HepG2 (cell line): Measurements from ENCODE around the gene TBC1D2B. TPM values are rescaled to one million over a fixed set of nuclear protein-coding genes. Genes with fewer than 3 reads are reported as not detected.

Experiments used
- ARID5B ChIP-seq: IDR thresholded peaks from 2 replicates; pipeline ENCODE4 v1.4.0; 2020; ENCODE audit warnings: mild to moderate bottlenecking, missing genetic modification reagents
- RFX1 ChIP-seq: fragments of 450-650 bp; IDR thresholded peaks from 2 replicates; pipeline ENCODE4 v1.6.1; 2017
- STAG1 ChIP-seq: sonication (generic); formaldehyde crosslinking; IDR thresholded peaks from 2 replicates; pipeline ENCODE4 v1.4.0; 2020; ENCODE audit warnings: missing genetic modification reagents
- polyA plus RNA-seq, 8 experiments: library from polyadenylated mRNA; depleted of rRNA in 3 of 8; stranded (reverse) in 7 of 8; unstranded in 1 of 8; fragments of >200 nt; fragmentation: Illumina TruSeq in 4 of 8; extraction: Trizol in 4 of 8; gene quantifications; 2 replicates each; pipeline versions ENCODE4 v1.2.1 to v1.2.3, GENCODE V29; 2011 to 2016; ENCODE audit warnings: low read depth in 4 of 8, missing spikeins in 1 of 8, mixed read lengths in 1 of 8; ENCODE audit not compliant: insufficient read depth in 1 of 8
- total RNA-seq, 5 experiments: library from RNA; depleted of rRNA; stranded (reverse); fragments of >200 nt; fragmentation: Illumina TruSeq; extraction: Trizol; gene quantifications; 2 replicates each; pipeline ENCODE4 v1.2.3, GENCODE V29; 2016; ENCODE audit warnings: low read depth in 1 of 5
- TF ChIP-seq, protein P1 (sequence below): sonication (generic); formaldehyde crosslinking; IDR thresholded peaks from 2 replicates; pipeline ENCODE4 v1.4.0; 2020; ENCODE audit warnings: missing genetic modification reagents

Gene TBC1D2B
- total and polyA plus RNA-seq, 2 of the 13 experiments (the other 11 are each of a cell fraction or from before 2014, with no cell fraction given), result 10.1 to 14.4 TPM

GRCh38 chr15:78075490-78076230 is 1.9 kb downstream of the TBC1D2B start (continued):
- TF ChIP-seq, protein P1, sequence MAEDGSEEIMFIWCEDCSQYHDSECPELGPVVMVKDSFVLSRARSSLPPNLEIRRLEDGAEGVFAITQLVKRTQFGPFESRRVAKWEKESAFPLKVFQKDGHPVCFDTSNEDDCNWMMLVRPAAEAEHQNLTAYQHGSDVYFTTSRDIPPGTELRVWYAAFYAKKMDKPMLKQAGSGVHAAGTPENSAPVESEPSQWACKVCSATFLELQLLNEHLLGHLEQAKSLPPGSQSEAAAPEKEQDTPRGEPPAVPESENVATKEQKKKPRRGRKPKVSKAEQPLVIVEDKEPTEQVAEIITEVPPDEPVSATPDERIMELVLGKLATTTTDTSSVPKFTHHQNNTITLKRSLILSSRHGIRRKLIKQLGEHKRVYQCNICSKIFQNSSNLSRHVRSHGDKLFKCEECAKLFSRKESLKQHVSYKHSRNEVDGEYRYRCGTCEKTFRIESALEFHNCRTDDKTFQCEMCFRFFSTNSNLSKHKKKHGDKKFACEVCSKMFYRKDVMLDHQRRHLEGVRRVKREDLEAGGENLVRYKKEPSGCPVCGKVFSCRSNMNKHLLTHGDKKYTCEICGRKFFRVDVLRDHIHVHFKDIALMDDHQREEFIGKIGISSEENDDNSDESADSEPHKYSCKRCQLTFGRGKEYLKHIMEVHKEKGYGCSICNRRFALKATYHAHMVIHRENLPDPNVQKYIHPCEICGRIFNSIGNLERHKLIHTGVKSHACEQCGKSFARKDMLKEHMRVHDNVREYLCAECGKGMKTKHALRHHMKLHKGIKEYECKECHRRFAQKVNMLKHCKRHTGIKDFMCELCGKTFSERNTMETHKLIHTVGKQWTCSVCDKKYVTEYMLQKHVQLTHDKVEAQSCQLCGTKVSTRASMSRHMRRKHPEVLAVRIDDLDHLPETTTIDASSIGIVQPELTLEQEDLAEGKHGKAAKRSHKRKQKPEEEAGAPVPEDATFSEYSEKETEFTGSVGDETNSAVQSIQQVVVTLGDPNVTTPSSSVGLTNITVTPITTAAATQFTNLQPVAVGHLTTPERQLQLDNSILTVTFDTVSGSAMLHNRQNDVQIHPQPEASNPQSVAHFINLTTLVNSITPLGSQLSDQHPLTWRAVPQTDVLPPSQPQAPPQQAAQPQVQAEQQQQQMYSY (CRISPR knock-in tag), result peak; percentile 98
- peak; percentile 38; the same call in 1 of the 2 replicates for TF ChIP-seq ARID5B (CRISPR knock-in tag)
- TF ChIP-seq RFX1, result no peak
- no peak for TF ChIP-seq STAG1 (CRISPR knock-in tag)
